ENCODE results near the gene ADARB2. TPM values are rescaled to one million over a fixed set of nuclear protein-coding genes. Genes with fewer than 3 reads are reported as not detected.
"Not testable (repeated sequence)": the region's sequence is repeated elsewhere in the genome, so short reads cannot be mapped to it uniquely, and the experiment has no call there.

The ADARB2 gene
- total RNA-seq, 2 donors from 2014 or later, result 8.0 to 12.2 TPM

DNA sequence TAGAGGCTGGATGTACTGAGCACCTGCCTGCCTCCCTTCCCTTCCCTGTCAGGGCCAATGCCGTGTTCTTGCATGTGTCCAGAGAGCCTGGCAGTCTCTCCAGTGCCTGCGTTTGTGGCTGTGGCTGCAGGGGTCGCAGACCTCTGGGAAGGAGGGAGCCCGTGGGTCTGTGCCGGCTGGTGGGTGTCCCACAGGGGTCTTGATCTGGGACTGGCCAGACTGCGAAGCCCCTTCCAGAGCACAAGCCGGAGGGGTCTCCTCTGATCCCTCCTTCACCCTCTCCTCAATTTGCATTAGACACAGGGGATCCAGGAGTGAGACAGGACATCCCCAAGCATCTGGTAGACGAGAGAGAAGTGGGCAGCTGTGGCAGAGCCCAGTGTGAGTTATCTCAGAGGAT lies 199.2 kb downstream of the ADARB2 start:
- no peaks in the 10 kb centered on the region for H3K4me1 ChIP-seq
- no peak overlapping the region for H3K4me3 ChIP-seq
- no peaks in the 10 kb centered on the region for H3K9me3 ChIP-seq
- intact Hi-C loops (cut with DNase I), result no loop called here
- no peaks in the 10 kb centered on the region for H3K27me3 ChIP-seq
- no peak overlapping the region for H3K27ac ChIP-seq
- TF ChIP-seq POLR2A (IDR thresholded peaks at IDR 0.05) (no peak), CTCF (IDR thresholded peaks at IDR 0.05) (no peak)
- 60 to 68% methylated on average over 7 to 8 of the region's 8 CpGs for WGBS, 2 donors
- ATAC-seq, result no peak
- no peak for DNase-seq
- H3K36me3 ChIP-seq (replicated peaks in 1 of 2; ENCODE audit: insufficient read depth in 1 of 2, low read depth in 2 of 2), result no peaks in the 10 kb centered on the region

DNA sequence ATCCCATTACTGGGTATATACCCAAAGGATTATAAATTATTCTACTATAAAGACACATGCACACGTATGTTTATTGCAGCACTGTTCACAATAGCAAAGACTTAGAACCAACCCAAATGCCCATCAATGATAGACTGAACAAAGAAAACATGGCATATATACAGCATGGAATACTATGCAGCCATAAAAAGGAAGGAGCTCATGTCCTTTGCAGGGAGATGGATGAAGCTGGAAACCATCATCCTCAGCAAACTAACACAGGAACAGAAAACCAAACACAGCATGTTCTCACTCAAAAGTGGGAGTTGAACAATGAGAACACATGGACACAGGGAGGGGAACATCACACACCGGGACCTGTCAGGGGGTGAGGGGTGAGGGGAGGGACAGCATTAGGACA lies 199.9 kb downstream of the ADARB2 start:
- H3K27ac ChIP-seq; H3K9me3 ChIP-seq; H3K4me1 ChIP-seq; ATAC-seq; H3K27me3 ChIP-seq; DNase-seq; H3K4me3 ChIP-seq; H3K36me3 ChIP-seq (replicated peaks in 1 of 2; ENCODE audit: insufficient read depth in 1 of 2, low read depth in 2 of 2); intact Hi-C loops (cut with DNase I): not testable (repeated sequence)
- 81 to 86% methylated on average over 2 of the region's 2 CpGs for WGBS, 2 donors

GRCh38 chr10:1536341-1536740 lies 201.0 kb downstream of the ADARB2 start:
- Histone ChIP-seq H3K27me3 (no peaks in the 10 kb centered on the region), H3K27ac (no peak overlapping the region), H3K4me3 (no peak overlapping the region), H3K9me3 (no peaks in the 10 kb centered on the region), H3K36me3 (replicated peaks in 1 of 2; ENCODE audit: insufficient read depth in 1 of 2, low read depth in 2 of 2) (no peaks in the 10 kb centered on the region), H3K4me1 (no peaks in the 10 kb centered on the region)
- no peak for DNase-seq
- WGBS, 2 donors, result 25 to 55% methylated on average over 7 of the region's 7 CpGs
- TF ChIP-seq POLR2A (IDR thresholded peaks at IDR 0.05), result no peak
- TF ChIP-seq CTCF (IDR thresholded peaks at IDR 0.05), result no peak
- intact Hi-C loops (cut with DNase I), result no loop called here
- ATAC-seq, result no peak

DNA sequence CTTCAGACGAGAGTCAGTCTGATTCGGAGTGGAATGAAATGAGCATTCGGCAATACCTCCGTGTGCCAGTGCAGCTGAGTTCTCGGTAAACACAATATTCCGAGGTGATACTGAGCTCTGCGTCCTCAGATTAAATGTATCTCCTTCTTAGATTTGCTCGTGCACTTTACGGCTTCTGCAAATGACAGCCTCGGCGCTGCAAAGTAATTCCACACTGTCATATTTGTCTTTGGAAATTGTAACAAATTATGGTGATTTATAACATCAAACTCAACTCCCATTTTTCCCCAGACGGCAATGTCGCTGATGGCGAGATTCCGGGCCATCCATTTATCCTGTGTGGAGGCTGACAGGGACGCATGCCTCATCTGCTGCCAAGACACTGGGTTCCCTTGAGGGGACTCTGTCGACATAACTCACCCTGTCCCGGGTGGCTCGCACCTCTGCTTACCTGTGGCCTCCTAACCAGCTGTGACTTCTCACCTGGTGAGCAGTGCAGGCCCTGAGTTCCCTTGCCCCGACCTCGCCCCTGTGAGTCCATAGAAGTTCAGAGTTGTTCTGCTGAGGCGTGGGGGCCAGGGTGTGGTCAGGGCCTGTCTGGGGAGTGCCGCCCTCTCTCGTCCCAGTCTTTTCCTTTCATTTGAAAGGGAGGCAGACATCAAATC lies 201.9 kb downstream of the ADARB2 start:
- no peaks in the 10 kb centered on the region for H3K9me3 ChIP-seq
- no peaks in the 10 kb centered on the region for H3K27me3 ChIP-seq
- H3K4me1 ChIP-seq, result no peaks in the 10 kb centered on the region
- TF ChIP-seq POLR2A (IDR thresholded peaks at IDR 0.05), result no peak
- no peak for TF ChIP-seq CTCF (IDR thresholded peaks at IDR 0.05)
- H3K27ac ChIP-seq, result no peak overlapping the region
- DNase-seq (no peak), ATAC-seq (no peak)
- H3K36me3 ChIP-seq (replicated peaks in 1 of 2; ENCODE audit: insufficient read depth in 1 of 2, low read depth in 2 of 2), result no peaks in the 10 kb centered on the region
- H3K4me3 ChIP-seq, result no peak overlapping the region
- intact Hi-C loops (cut with DNase I), result no loop called here
- 67 to 74% methylated on average over 23 to 24 of the region's 24 CpGs for WGBS, 2 donors

DNA sequence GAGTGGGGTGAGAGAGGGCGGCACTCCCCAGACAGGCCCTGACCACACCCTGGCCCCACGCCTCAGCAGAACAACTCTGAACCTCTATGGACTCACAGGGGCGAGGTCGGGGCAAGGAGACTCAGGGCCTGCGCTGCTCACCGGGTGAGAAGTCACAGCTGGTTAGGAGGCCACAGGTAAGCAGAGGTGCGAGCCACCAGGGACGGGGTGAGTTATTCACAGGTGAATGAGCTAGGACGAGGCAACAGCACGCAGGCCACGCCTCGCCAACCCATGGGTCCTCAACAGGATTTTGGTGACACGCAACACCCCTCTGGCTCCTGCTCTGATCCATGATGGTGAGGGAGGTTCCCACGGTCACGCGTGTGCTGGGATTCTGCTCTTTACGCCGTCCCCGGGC lies 202.5 kb downstream of the ADARB2 start:
- no peak overlapping the region for H3K27ac ChIP-seq
- H3K4me3 ChIP-seq, result no peak overlapping the region
- H3K9me3 ChIP-seq, result no peaks in the 10 kb centered on the region
- DNase-seq, result no peak
- intact Hi-C loops (cut with DNase I), result no loop called here
- ATAC-seq, result no peak
- H3K36me3 ChIP-seq (replicated peaks in 1 of 2; ENCODE audit: insufficient read depth in 1 of 2, low read depth in 2 of 2), result no peaks in the 10 kb centered on the region
- TF ChIP-seq POLR2A (IDR thresholded peaks at IDR 0.05) (no peak), CTCF (IDR thresholded peaks at IDR 0.05) (no peak)
- WGBS, 2 donors, result 83 to 88% methylated on average over 13 to 19 of the region's 19 CpGs
- no peaks in the 10 kb centered on the region for H3K27me3 ChIP-seq
- H3K4me1 ChIP-seq, result no peaks in the 10 kb centered on the region
